Adipose tissue (tissue), 3 donors: ENCODE data around the gene VANGL1. TPM values are rescaled to one million over a fixed set of nuclear protein-coding genes. Genes with fewer than 3 reads are reported as not detected.

ENCODE experiments used
- H3K27ac ChIP-seq: one replicate; pipeline ENCODE4 v1.5.1; 2013; ENCODE audit warnings: low read depth, low read length
- WGBS, 3 donors: extraction: QIAGEN DNeasy Blood & Tissue Kit; methylation state at CpG; one replicate each; pipeline ENCODE4 v1.1.7; 2013; 5-methylcytosine and 5-hydroxymethylcytosine counted together
- polyA plus RNA-seq, 3 donors: library from polyadenylated mRNA; stranded (reverse); fragments of 200-250 nt; gene quantifications; one replicate each; pipeline ENCODE4 v1.2.3, GENCODE V29; 2013
- donor health status: healthy with polysubstance abuse.
- donor health status: Bipolar disorder and iron deficiency.
- donor health status: healthy.

Gene VANGL1
- polyA plus RNA-seq, 3 donors: 2.2 to 4.0 (median 2.5) TPM

- no peak overlapping the region for H3K27ac ChIP-seq
- 94 to 97% (median 94%) methylated on average over 5 of the region's 5 CpGs for WGBS, 3 donors
These were observed 18.4 kb downstream of the VANGL1 start for GRCh38 chr1:115660151-115660550.

GRCh38 chr1:115661157-115661556 lies 19.4 kb downstream of the VANGL1 start:
- WGBS, 3 donors: 94 to 100% (median 100%) methylated on average over 1 of the region's 1 CpG
- H3K27ac ChIP-seq: no peak overlapping the region

- WGBS, 3 donors: 38 to 93% (median 90%) methylated on average over 7 of the region's 7 CpGs
- no peak overlapping the region for H3K27ac ChIP-seq
These were observed 23.7 kb downstream of the VANGL1 start for GRCh38 chr1:115665319-115666096.

DNA sequence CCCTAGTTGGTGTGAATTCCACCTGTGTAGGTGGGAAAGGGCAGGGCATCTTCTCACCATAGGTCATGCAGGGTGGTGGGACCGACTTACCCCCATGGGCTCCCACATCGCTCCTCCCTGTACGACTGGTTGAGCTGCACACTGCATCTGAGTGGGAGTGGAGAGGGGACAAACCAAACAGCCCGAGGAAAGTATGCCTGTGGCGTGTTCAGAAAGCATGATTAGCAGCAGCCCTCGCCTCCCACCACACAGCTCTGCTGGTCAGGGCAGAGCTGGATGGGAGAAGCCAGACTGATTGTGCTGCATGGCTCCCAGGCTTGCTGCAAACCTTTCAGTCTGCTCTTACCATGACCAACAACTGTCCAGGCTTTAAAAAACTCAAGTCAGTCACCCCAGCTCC lies 24.4 kb downstream of the VANGL1 start:
- 86 to 96% (median 94%) methylated on average over 6 of the region's 6 CpGs for WGBS, 3 donors

GRCh38 chr1:115666702-115667101 lies 24.9 kb downstream of the VANGL1 start:
- WGBS, 3 donors: 54 to 92% (median 86%) methylated on average over 4 of the region's 4 CpGs
- H3K27ac ChIP-seq: no peak overlapping the region

More for the DNA sequence above, 24.4 kb downstream of the VANGL1 start:
- H3K27ac ChIP-seq: no peak overlapping the region

- no peak overlapping the region for H3K27ac ChIP-seq
- WGBS, 3 donors: 64 to 90% (median 85%) methylated on average over 1 of the region's 1 CpG
These were observed 26.8 kb downstream of the VANGL1 start for GRCh38 chr1:115668579-115668978.

DNA sequence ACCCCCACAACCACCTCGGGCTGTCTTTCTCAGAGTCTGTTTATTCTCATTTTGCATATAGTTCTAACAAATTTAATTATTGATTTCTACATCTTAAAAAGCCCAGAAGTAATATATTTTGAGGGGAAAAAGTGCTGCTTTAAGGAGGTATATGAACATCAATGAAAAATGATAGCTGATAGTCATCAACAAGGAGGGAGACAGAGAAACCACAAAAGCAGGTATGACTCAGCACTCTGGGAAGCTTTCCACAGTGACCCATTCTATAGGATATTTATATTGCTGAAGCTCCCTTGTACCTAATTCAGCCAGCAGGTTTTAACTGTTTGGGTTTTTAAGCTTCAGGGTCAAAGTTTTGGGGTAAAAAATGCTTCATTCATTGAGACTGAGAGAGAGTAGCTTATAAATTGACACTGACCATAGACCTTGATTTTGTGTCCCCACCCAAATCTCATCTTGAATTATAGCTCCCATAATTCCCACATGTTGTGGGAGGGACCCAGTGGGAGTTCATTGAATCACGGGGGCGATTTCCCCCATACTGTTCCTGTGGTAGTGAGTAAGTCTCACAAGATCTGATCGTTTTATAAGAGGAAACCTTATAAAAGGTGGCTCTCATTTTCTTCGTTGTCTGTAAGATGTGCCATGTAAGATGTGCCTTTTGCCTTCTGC lies 27.4 kb downstream of the VANGL1 start:
- H3K27ac ChIP-seq: no peak overlapping the region
- 88 to 94% (median 94%) methylated on average over 5 of the region's 5 CpGs for WGBS, 3 donors

DNA sequence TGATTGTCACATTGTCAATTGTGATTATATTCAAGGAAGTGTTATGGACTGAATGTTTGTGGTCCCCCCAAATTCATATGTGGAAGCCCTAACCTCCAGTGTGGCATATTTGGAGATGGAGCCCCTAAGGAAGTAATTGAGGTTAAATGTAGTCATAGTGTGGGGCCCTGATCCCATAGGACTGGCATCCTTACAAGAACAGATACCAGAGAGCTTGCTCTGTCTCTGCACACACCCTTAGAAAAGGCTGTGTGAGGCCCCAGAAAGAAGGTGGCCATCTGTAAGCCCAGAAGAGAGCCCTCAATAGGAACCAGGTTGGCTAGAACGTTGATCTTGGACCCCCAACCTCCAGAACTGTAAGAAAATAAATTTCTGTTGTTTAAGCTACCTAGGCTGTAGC lies 28.1 kb downstream of the VANGL1 start:
- H3K27ac ChIP-seq: no peak overlapping the region
- WGBS, 3 donors: 82 to 89% (median 86%) methylated on average over 1 of the region's 1 CpG

GRCh38 chr1:115670476-115671175 lies 28.9 kb downstream of the VANGL1 start:
- 45 to 71% (median 67%) methylated on average over 14 of the region's 14 CpGs for WGBS, 3 donors
- no peak overlapping the region for H3K27ac ChIP-seq

DNA sequence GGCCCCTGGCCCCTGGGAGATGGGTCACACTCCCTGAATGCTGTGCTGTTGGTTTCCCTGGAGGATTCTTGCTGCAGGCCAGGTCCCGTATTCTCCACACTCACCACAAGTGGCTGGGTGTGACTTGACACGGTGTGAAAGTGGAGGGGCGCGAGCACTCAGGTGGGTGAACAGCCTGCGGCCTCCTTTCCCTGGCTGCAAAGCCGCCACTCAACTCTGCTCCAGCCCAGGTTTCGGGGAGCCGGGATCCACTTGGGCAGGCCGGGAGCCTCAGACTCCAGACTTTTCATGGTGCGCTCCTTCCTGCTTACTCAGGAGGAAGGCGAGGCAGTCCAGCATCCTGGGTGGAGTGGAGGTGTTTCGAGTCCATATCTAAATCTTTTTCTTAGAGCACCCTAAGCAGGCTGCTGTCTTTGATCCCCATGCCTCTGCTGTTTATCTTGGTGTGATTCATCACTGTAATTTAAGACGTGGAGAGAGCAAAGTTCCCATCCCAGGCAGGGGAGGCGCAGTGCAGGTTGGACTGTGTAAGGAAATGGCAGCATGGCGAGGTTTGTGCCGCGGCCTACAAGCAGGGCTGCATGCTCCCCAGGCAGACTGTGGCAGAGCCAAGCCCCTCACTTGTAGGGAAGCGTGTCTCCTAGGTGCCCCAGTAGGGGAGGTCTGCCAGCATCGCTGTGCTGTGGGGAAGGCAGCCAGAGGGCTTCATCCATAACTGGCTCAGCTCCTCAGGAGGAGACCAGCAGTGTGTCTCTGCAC lies 29.6 kb downstream of the VANGL1 start:
- H3K27ac ChIP-seq: no peak overlapping the region
- WGBS, 3 donors: 81 to 89% (median 85%) methylated on average over 19 of the region's 19 CpGs

- no peak overlapping the region for H3K27ac ChIP-seq
- 76 to 93% (median 93%) methylated on average over 13 of the region's 13 CpGs for WGBS, 3 donors
These were observed 30.6 kb downstream of the VANGL1 start for GRCh38 chr1:115672224-115673009.

DNA sequence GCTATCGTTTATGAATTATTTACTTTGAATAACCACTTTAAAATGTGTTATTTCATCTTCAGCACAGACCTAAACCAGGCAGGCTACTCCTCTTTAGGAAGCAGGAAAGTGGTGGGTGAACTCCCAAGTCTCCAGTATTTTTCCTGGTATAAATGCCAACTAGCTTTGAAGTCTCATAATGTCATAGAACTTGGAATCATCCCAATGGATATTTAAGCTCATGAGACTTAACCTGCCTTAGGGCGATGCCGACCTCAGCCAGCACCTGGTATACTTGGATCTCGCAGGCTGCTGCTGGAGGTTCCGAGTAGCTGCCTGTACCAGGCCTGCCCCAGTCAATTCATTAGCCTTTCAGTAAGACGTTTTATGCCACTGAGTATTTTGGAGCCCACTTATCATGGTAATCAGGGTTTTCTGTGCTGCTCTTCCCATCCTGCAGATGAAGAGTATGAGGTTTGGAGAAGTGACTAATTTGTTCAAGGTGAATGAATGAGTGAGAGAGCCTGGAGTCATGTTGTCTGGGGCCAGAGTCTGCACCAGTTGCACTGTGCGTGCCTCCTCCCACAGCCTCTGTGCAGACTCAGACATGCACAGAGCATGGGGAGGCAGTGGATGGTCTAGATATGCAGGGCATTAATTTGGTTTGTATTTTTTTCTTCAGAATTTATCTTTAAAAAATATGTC lies 34.9 kb downstream of the VANGL1 start:
- no peak overlapping the region for H3K27ac ChIP-seq
- WGBS, 3 donors: 85 to 88% (median 85%) methylated on average over 7 of the region's 7 CpGs

DNA sequence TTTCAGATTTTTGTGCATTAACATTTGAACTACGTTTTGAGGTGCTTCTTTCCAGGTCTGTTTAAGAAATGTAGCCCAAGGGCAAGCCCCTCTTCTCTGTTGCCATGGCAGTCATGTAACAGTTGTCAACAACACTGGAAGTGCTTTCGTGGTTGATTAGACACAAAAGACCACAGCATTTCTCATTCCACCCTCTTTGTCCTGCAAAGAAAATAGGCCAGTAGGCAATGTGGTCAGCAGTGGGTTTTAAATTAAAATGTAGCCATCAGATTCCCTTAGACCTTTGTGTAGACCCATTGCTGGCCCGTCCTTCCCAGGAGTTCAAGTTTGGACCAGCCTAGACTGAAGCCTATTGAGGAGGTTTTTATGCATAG lies 35.4 kb downstream of the VANGL1 start:
- H3K27ac ChIP-seq: no peak overlapping the region
- WGBS, 3 donors: 60 to 87% (median 62%) methylated on average over 3 of the region's 3 CpGs

DNA sequence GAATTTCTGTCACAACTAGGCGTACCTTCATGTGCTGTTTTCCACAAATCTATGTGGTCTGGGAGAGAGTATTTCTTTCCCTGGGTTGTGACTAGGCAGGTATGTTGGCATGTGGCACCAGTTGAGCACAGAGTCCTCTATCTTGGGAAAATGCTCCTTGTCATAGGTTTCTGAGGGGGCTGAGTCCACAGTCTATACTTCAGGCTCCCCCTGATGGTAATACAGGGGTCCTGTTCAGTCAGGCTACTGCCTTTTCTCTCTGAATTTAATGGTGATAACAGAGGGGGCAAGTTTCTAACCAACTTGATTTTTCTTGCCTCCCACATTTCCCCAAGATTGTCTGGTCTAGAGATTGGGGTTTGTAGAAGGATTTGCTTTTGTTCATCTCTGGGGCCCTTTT lies 35.8 kb downstream of the VANGL1 start:
- H3K27ac ChIP-seq: no peak overlapping the region
- 94 to 100% (median 96%) methylated on average over 1 of the region's 1 CpG for WGBS, 3 donors

- WGBS, 3 donors: 73 to 84% (median 80%) methylated on average over 5 of the region's 5 CpGs
- H3K27ac ChIP-seq: no peak overlapping the region
These were observed 36.4 kb downstream of the VANGL1 start for GRCh38 chr1:115678141-115678540.

GRCh38 chr1:115679141-115679611 lies 37.4 kb downstream of the VANGL1 start:
- 59 to 79% (median 60%) methylated on average over 8 of the region's 8 CpGs for whole genome bisulfite sequencing, 3 donors
- no peak overlapping the region for H3K27ac ChIP-seq

- 96 to 98% (median 97%) methylated on average over 5 of the region's 5 CpGs for WGBS, 3 donors
- no peak overlapping the region for H3K27ac ChIP-seq
These were observed 39.0 kb downstream of the VANGL1 start for GRCh38 chr1:115680730-115681111.
